ENCODE results near the gene PRC1. TPM values are rescaled to one million over a fixed set of nuclear protein-coding genes. Genes with fewer than 3 reads are reported as not detected.

Gene PRC1
- total RNA-seq, 1 experiment from 2014 or later, result 260 TPM

GRCh38 chr15:90918034-90918788, 76.1 kb downstream of the PRC1 start:
- Mint-ChIP-seq H3K4me3 (ENCODE audit: low read depth, unreplicated experiment) (no peak overlapping the region), H3K27ac (ENCODE audit: unreplicated experiment) (no peak overlapping the region), H3K9me3 (ENCODE audit: low read depth, unreplicated experiment) (no peaks in the 10 kb centered on the region), H3K36me3 (ENCODE audit: insufficient read depth, unreplicated experiment) (no peaks in the 10 kb centered on the region), H3K4me1 (ENCODE audit: low read depth, unreplicated experiment) (no peaks in the 10 kb centered on the region), H3K27me3 (ENCODE audit: unreplicated experiment) (no peaks in the 10 kb centered on the region)
- no TSS peak for BruUV-seq (replicated peaks)
- no peak for DNase-seq
- intact Hi-C loops (cut with micrococcal nuclease; ENCODE audit: unreplicated experiment), result no loop called here
- TF ChIP-seq CTCF (IDR thresholded peaks at IDR 0.05; ENCODE audit: unreplicated experiment), result no peak
- CTCF ChIA-PET, result interaction anchor here (0.6 kb wide), 1 partner anchor 75 kb away, joined by 3 read pairs; no protein-coding TSS in a partner anchor

- no peak for TF ChIP-seq CTCF (IDR thresholded peaks at IDR 0.05; ENCODE audit: unreplicated experiment)
- intact Hi-C loops (cut with micrococcal nuclease; ENCODE audit: unreplicated experiment), result no loop called here
- no peaks in the 10 kb centered on the region for H3K9me3 Mint-ChIP-seq (ENCODE audit: low read depth, unreplicated experiment)
- H3K4me3 Mint-ChIP-seq (ENCODE audit: low read depth, unreplicated experiment), result no peak overlapping the region
- no peaks in the 10 kb centered on the region for H3K27me3 Mint-ChIP-seq (ENCODE audit: unreplicated experiment)
- DNase-seq, result no peak
- peaks cover 6% of the 10 kb centered on the region for H3K36me3 Mint-ChIP-seq (ENCODE audit: insufficient read depth, unreplicated experiment)
- H3K4me1 Mint-ChIP-seq (ENCODE audit: low read depth, unreplicated experiment), result no peaks in the 10 kb centered on the region
- CTCF ChIA-PET, result no interaction called here
- BruUV-seq (replicated peaks), result no TSS peak
- H3K27ac Mint-ChIP-seq (ENCODE audit: unreplicated experiment), result no peak overlapping the region
Observed at GRCh38 chr15:90917569-90917968, 76.8 kb downstream of the PRC1 start.

GRCh38 chr15:90916461-90916860, 77.9 kb downstream of the PRC1 start:
- no peak overlapping the region for H3K27ac Mint-ChIP-seq (ENCODE audit: unreplicated experiment)
- peaks cover 6% of the 10 kb centered on the region for H3K36me3 Mint-ChIP-seq (ENCODE audit: insufficient read depth, unreplicated experiment)
- no peak overlapping the region for H3K4me3 Mint-ChIP-seq (ENCODE audit: low read depth, unreplicated experiment)
- no TSS peak for BruUV-seq (replicated peaks)
- intact Hi-C loops (cut with micrococcal nuclease; ENCODE audit: unreplicated experiment), result no loop called here
- no peak for TF ChIP-seq CTCF (IDR thresholded peaks at IDR 0.05; ENCODE audit: unreplicated experiment)
- H3K27me3 Mint-ChIP-seq (ENCODE audit: unreplicated experiment), result no peaks in the 10 kb centered on the region
- CTCF ChIA-PET, result no interaction called here
- no peaks in the 10 kb centered on the region for H3K4me1 Mint-ChIP-seq (ENCODE audit: low read depth, unreplicated experiment)
- DNase-seq, result no peak
- no peaks in the 10 kb centered on the region for H3K9me3 Mint-ChIP-seq (ENCODE audit: low read depth, unreplicated experiment)

Other genes starting within 250 kb of the PRC1 start
- 61.7 and 76.6 TPM in 2 replicates for gene FURIN, start 125.9 kb downstream of the PRC1 start, total RNA-seq (2022)
- gene FES, start 110.0 kb downstream of the PRC1 start, total RNA-seq (2022), result 1.6 and 1.7 TPM in 2 replicates
- 56.1 and 58.5 TPM in 2 replicates for gene MAN2A2, start 91.2 kb downstream of the PRC1 start, total RNA-seq (2022)
- 25.1 and 26.7 TPM in 2 replicates for gene HDDC3, start 62.0 kb downstream of the PRC1 start, total RNA-seq (2022)
- 66.5 and 66.7 TPM in 2 replicates for gene UNC45A, start 59.2 kb downstream of the PRC1 start, total RNA-seq (2022)
- gene RCCD1, start 39.7 kb downstream of the PRC1 start, total RNA-seq (2022), result 39.3 and 42.6 TPM in 2 replicates
- gene VPS33B, start 28.1 kb upstream of the PRC1 start, total RNA-seq (2022), result 18.4 and 21.9 TPM in 2 replicates
- 1.4 and 2.2 TPM in 2 replicates for gene SV2B, start 105.7 kb upstream of the PRC1 start, total RNA-seq (2022)